PFSK-1 (cell line): ENCODE data around the gene SSU72.

Source experiments
- FOXP2 ChIP-seq: optimal IDR thresholded peaks from 2 replicates; pipeline ENCODE3; 2011; ENCODE audit warnings: borderline replicate concordance, control low read depth, inconsistent platforms; ENCODE audit not compliant: insufficient read depth; ENCODE audit errors: extremely low read length, extremely low read depth
- POLR2AphosphoS5 ChIP-seq: IDR thresholded peaks from 2 replicates; pipeline ENCODE4 v1.6.1; 2012; ENCODE audit warnings: low read depth, mild to moderate bottlenecking, control low read depth, low read length, moderate library complexity
- REST ChIP-seq, 2 experiments: IDR thresholded peaks; 2 replicates each; pipeline versions ENCODE4 v1.6.1 to v1.8.0; 2011 to 2012; ENCODE audit warnings: low read depth in 2 of 2, low read length in 2 of 2, control low read depth in 1 of 2, inconsistent platforms in 1 of 2, mild to moderate bottlenecking in 1 of 2, moderate library complexity in 1 of 2; ENCODE audit not compliant: insufficient read depth in 1 of 2
- SIN3A ChIP-seq: IDR thresholded peaks from 2 replicates; pipeline ENCODE4 v1.6.1; 2012; ENCODE audit warnings: mild to moderate bottlenecking, low read length, moderate library complexity, borderline replicate concordance; ENCODE audit not compliant: insufficient read depth
- TAF1 ChIP-seq: IDR thresholded peaks from 2 replicates; pipeline ENCODE4 v1.6.1; 2012; ENCODE audit warnings: low read length, control low read depth, borderline replicate concordance; ENCODE audit not compliant: insufficient read depth

Gene SSU72

GRCh38 chr1:1544544-1544943 lies 30.1 kb downstream of the SSU72 start:
- TF ChIP-seq REST (IDR thresholded peaks at IDR 0.05; ENCODE audit: insufficient read depth in 1 of 2, low read depth in 2 of 2, low read length in 2 of 2) (no peak), TAF1 (no peak), SIN3A (no peak), FOXP2 (no peak), POLR2AphosphoS5 (no peak)

DNA sequence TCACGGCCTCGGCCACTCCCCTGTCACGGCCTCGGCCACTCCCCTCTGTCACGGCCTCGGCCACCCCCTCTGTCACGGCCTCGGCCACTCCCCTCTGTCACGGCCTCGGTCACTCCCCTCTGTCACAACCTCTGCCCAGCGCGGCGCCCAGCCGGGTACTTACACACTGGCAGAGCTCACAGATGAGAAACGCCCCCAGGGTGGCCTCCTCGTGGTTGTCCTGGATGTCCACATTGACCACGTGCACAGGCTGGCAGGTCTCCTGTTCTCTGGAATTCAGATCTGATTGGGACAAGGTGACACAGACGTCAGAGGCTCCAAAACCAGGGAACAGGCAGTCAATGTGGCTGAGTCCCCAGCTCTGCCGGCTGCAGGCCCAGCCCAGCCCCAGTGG lies 31.0 kb downstream of the SSU72 start:
- no peak for TF ChIP-seq POLR2AphosphoS5
- TF ChIP-seq SIN3A = no peak
- no peak for TF ChIP-seq REST (IDR thresholded peaks at IDR 0.05; ENCODE audit: insufficient read depth in 1 of 2, low read depth in 2 of 2, low read length in 2 of 2)
- TF ChIP-seq FOXP2 = no peak
- TF ChIP-seq TAF1 = no peak

GRCh38 chr1:1542766-1543705 lies 31.6 kb downstream of the SSU72 start:
- TF ChIP-seq POLR2AphosphoS5 = no peak
- no peak for TF ChIP-seq SIN3A
- no peak for TF ChIP-seq TAF1
- TF ChIP-seq REST (IDR thresholded peaks at IDR 0.05; ENCODE audit: insufficient read depth in 1 of 2, low read depth in 2 of 2, low read length in 2 of 2) = no peak
- no peak for TF ChIP-seq FOXP2

DNA sequence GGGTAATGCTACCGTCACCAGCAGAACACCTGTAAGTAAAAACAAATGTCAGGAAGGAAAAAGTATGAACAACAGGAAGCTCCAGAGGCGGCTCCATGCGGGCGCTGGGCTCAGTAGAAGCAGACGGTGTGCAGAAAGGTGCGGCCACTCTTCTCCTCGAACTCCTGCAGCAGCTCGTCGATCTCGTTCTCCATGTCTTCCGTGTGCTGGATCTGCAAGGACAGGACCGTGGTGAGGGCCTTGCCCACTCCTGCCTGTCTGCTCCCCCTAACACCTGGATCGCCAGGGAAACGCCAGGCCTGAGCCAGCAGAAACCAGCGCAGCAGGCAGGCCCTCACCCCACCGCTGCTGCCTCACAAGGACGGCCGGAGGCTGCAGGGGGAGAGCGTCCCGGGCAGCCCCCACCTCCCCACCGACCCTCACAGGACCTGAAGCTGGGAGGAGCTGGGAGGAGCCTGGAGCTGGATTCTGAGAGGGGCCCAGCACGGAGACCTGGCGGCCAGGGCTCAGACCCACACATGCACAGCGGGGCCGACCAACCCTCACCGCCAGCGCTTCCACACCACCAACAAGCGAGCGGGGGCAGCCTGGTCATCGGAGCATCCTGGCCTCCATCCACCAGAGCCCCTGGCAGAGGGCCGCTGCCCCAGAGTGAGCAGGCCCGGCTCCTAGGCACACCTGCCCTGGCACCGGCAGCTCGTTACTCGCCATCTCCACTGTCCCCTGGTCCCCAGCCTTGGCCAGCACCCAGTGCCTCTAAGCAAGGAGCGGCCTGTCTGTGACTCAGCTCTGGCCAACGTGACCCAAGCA lies 32.5 kb downstream of the SSU72 start:
- TF ChIP-seq FOXP2 (no peak), REST (IDR thresholded peaks at IDR 0.05; ENCODE audit: insufficient read depth in 1 of 2, low read depth in 2 of 2, low read length in 2 of 2) (no peak), SIN3A (no peak), POLR2AphosphoS5 (no peak), TAF1 (no peak)
